ENCODE measurements around the gene RNU1-2. TPM values are rescaled to one million over a fixed set of nuclear protein-coding genes. Genes with fewer than 3 reads are reported as not detected.

Gene RNU1-2
- total RNA-seq, 4 donors from 2014 or later: under 0.01 TPM

GRCh38 chr1:16904560-16905109, 8.9 kb downstream of the RNU1-2 start:
- no peak for TF ChIP-seq CTCF (IDR thresholded peaks at IDR 0.05; ENCODE audit: low read depth)

- no peak for TF ChIP-seq CTCF (IDR thresholded peaks at IDR 0.05; ENCODE audit: low read depth)
Measured at GRCh38 chr1:16905110-16905867, 9.5 kb downstream of the RNU1-2 start.

- TF ChIP-seq CTCF (IDR thresholded peaks at IDR 0.05; ENCODE audit: low read depth): no peak
Measured at GRCh38 chr1:16905868-16906702, 10.3 kb downstream of the RNU1-2 start.

GRCh38 chr1:16906873-16907272, 11.1 kb downstream of the RNU1-2 start:
- no peak for TF ChIP-seq CTCF (IDR thresholded peaks at IDR 0.05; ENCODE audit: low read depth)

GRCh38 chr1:16907870-16908758, 12.3 kb downstream of the RNU1-2 start:
- TF ChIP-seq CTCF (IDR thresholded peaks at IDR 0.05; ENCODE audit: low read depth): no peak

- no peak for TF ChIP-seq CTCF (IDR thresholded peaks at IDR 0.05; ENCODE audit: low read depth)
Measured at GRCh38 chr1:16913181-16913832, 17.5 kb downstream of the RNU1-2 start.

Data from subcutaneous adipose tissue (tissue), 4 donors.